CD14-positive monocyte (primary cell): Measurements from ENCODE around the gene PITPNC1. TPM values are rescaled to one million over a fixed set of nuclear protein-coding genes. Genes with fewer than 3 reads are reported as not detected.

Experiments used
- DNase-seq, 3 donors: peaks; one replicate each; pipeline ENCODE4 v3.0.0-alpha.2; 2011 to 2022
- H2AFZ ChIP-seq: 2 replicates; pipeline ENCODE4 v1.6.0; 2012; ENCODE audit warnings: mild to moderate bottlenecking, low read depth, low read length, inconsistent platforms; ENCODE audit not compliant: insufficient read depth, poor library complexity, severe bottlenecking
- H3K27ac ChIP-seq, 2 donors: 1 replicate in 1 of 2; 2 replicates in 1 of 2; pipeline ENCODE4 v1.5.1; 2012 to 2013; ENCODE audit warnings: low read length in 2 of 2, control low read depth in 1 of 2, inconsistent platforms in 1 of 2, low read depth in 1 of 2, mild to moderate bottlenecking in 1 of 2
- H3K27me3 ChIP-seq, 2 donors: one replicate each; pipeline versions ENCODE4 v1.6.0 to v1.6.1; 2011 to 2013; ENCODE audit warnings: low read length in 2 of 2; ENCODE audit not compliant: control insufficient read depth in 2 of 2, insufficient read depth in 2 of 2
- H3K36me3 ChIP-seq, 2 donors: replicated peaks in 1 of 2; 1 replicate in 1 of 2; 2 replicates in 1 of 2; pipeline versions ENCODE4 v1.5.1 to v1.6.1; 2012 to 2013; ENCODE audit warnings: low read length in 2 of 2, control low read depth in 1 of 2, inconsistent platforms in 1 of 2, mild to moderate bottlenecking in 1 of 2; ENCODE audit not compliant: insufficient read depth in 2 of 2, control insufficient read depth in 1 of 2
- H3K4me1 ChIP-seq, 2 donors: 1 replicate in 1 of 2; 2 replicates in 1 of 2; pipeline versions ENCODE4 v1.5.1 to v1.6.1; 2012 to 2013; ENCODE audit warnings: low read length in 2 of 2, control low read depth in 1 of 2, inconsistent platforms in 1 of 2, mild to moderate bottlenecking in 1 of 2, moderate library complexity in 1 of 2; ENCODE audit not compliant: insufficient read depth in 2 of 2, control insufficient read depth in 1 of 2
- H3K4me2 ChIP-seq: replicated peaks from 2 replicates; pipeline ENCODE3; 2012; ENCODE audit warnings: low read length, moderate library complexity, mild to moderate bottlenecking; ENCODE audit not compliant: poor library complexity, severe bottlenecking; ENCODE audit errors: extremely low read depth
- H3K4me3 ChIP-seq, 3 experiments: fragments of 200-600 bp in 1 of 3; sonication (generic) in 1 of 3; replicated peaks in 1 of 3; 1 replicate in 2 of 3; 2 replicates in 1 of 3; pipeline ENCODE4 v1.5.1; 2011 to 2013; ENCODE audit warnings: low read length in 3 of 3, mild to moderate bottlenecking in 3 of 3, control low read depth in 2 of 3, low read depth in 2 of 3, inconsistent platforms in 1 of 3, moderate library complexity in 1 of 3
- H3K79me2 ChIP-seq: 2 replicates; pipeline ENCODE4 v1.6.0; 2012; ENCODE audit warnings: mild to moderate bottlenecking, control low read depth, inconsistent platforms, low read length, moderate library complexity; ENCODE audit not compliant: insufficient read depth
- H3K9ac ChIP-seq: 2 replicates; pipeline ENCODE4 v1.6.0; 2017; ENCODE audit warnings: low read length, mild to moderate bottlenecking; ENCODE audit not compliant: insufficient read depth, poor library complexity, severe bottlenecking
- H3K9me3 ChIP-seq, 2 donors: replicated peaks in 1 of 2; 1 replicate in 1 of 2; 2 replicates in 1 of 2; pipeline versions ENCODE4 v1.5.1 to v1.6.1; 2012 to 2013; ENCODE audit warnings: low read length in 2 of 2, control low read depth in 1 of 2; ENCODE audit not compliant: control insufficient read depth in 1 of 2, insufficient read depth in 1 of 2
- H4K20me1 ChIP-seq: 2 replicates; pipeline ENCODE4 v1.6.0; 2012; ENCODE audit warnings: mild to moderate bottlenecking, low read length, control low read depth, moderate library complexity; ENCODE audit not compliant: insufficient read depth
- H3K27ac Mint-ChIP-seq, 7 donors: one replicate each; pipeline ENCODE4 v1.8.0; 2020; ENCODE audit warnings: mild to moderate bottlenecking in 7 of 7, mixed read lengths in 7 of 7, moderate library complexity in 6 of 7, inconsistent platforms in 2 of 7
- H3K27me3 Mint-ChIP-seq, 3 donors: one replicate each; pipeline ENCODE4 v1.8.0; 2021 to 2022; ENCODE audit warnings: low read depth in 3 of 3, mild to moderate bottlenecking in 3 of 3, mixed read lengths in 3 of 3, moderate library complexity in 3 of 3, inconsistent platforms in 1 of 3
- H3K36me3 Mint-ChIP-seq, 2 donors: one replicate each; pipeline ENCODE4 v1.8.0; 2020; ENCODE audit warnings: mixed read lengths in 2 of 2, inconsistent platforms in 1 of 2, mild to moderate bottlenecking in 1 of 2
- H3K4me1 Mint-ChIP-seq: one replicate; pipeline ENCODE4 v1.8.0; 2020; ENCODE audit warnings: mild to moderate bottlenecking, mixed read lengths
- H3K4me3 Mint-ChIP-seq, 2 donors: one replicate each; pipeline ENCODE4 v1.8.0; 2020; ENCODE audit warnings: mild to moderate bottlenecking in 2 of 2, mixed read lengths in 2 of 2, moderate library complexity in 1 of 2
- H3K9me3 Mint-ChIP-seq, 7 donors: one replicate each; pipeline ENCODE4 v1.8.0; 2020 to 2022; ENCODE audit warnings: mixed read lengths in 7 of 7, mild to moderate bottlenecking in 6 of 7, moderate library complexity in 6 of 7, inconsistent platforms in 2 of 7
- CTCF ChIP-seq: fragments of 200-600 bp; IDR thresholded peaks from one replicate; pipeline ENCODE4 v1.8.0; 2022; ENCODE audit warnings: antibody characterized with exemption, mild to moderate bottlenecking
- WGBS: methylation state at CpG from one replicate; pipeline ENCODE4 v1.1.5; 2013; ENCODE audit warnings: missing lambda C conversion rate; ENCODE audit not compliant: insufficient coverage; 5-methylcytosine and 5-hydroxymethylcytosine counted together
- intact Hi-C, 2 donors: fragments of 100-400 bp; cut with micrococcal nuclease; formaldehyde crosslinking; loops; one replicate each; pipeline versions ENCODE4 v1.15.0 to v1.15.1; 2023
- polyA plus RNA-seq, 3 donors: library from polyadenylated mRNA; depleted of rRNA in 1 of 3; unstranded in 2 of 3; stranded (reverse) in 1 of 3; fragments of 300-500 nt in 2 of 3; fragments of >200 nt in 1 of 3; fragmentation: Illumina TruSeq in 2 of 3; gene quantifications; 1 replicate in 2 of 3; 2 replicates in 1 of 3; pipeline ENCODE4 v1.2.3, GENCODE V29; 2012 to 2021

PITPNC1 gene
- polyA plus RNA-seq, 3 donors = 18.5 to 31.0 (median 21.7) TPM

- 100% methylated on average over 3 of the region's 4 CpGs for WGBS
- peaks cover 7 to 31% of the 10 kb centered on the region in 2 donors for H3K36me3 Mint-ChIP-seq
- no peak overlapping the region for H3K4me3 Mint-ChIP-seq
- no peaks in the 10 kb centered on the region for H3K4me1 ChIP-seq
- H2AFZ ChIP-seq = no peak overlapping the region
- peaks cover 18% of the 10 kb centered on the region for H3K4me1 Mint-ChIP-seq
- H3K9ac ChIP-seq = no peak overlapping the region
- TF ChIP-seq CTCF = no peak
- peaks cover 57% of the 10 kb centered on the region for H4K20me1 ChIP-seq
- no peak overlapping the region for H3K4me2 ChIP-seq
- H3K27ac ChIP-seq = no peak overlapping the region
- H3K27ac Mint-ChIP-seq = no peak overlapping the region
- no peak for DNase-seq
- H3K27me3 Mint-ChIP-seq = peaks cover 0 to 5% (median 0%) of the 10 kb centered on the region in 3 donors
- intact Hi-C loops = no loop called here
- no peak overlapping the region for H3K4me3 ChIP-seq
- H3K27me3 ChIP-seq = no peaks in the 10 kb centered on the region
- peaks cover 42% of the 10 kb centered on the region for H3K79me2 ChIP-seq
- H3K9me3 Mint-ChIP-seq = peaks cover 0 to 5% (median 3%) of the 10 kb centered on the region in 7 donors
- peaks cover 0 to 4% of the 10 kb centered on the region in 2 donors for H3K9me3 ChIP-seq
- H3K36me3 ChIP-seq = peaks cover 0 to 3% of the 10 kb centered on the region in 2 donors
These were observed 11.9 kb downstream of the PITPNC1 start for GRCh38 chr17:67388986-67389385.

- no peak overlapping the region for H3K9ac ChIP-seq
- peaks cover 0 to 5% of the 10 kb centered on the region in 2 donors for H3K36me3 ChIP-seq
- no peak overlapping the region for H3K4me3 Mint-ChIP-seq
- H4K20me1 ChIP-seq = peaks cover 50% of the 10 kb centered on the region
- H3K4me3 ChIP-seq = no peak overlapping the region
- no peak overlapping the region for H3K4me2 ChIP-seq
- peaks cover 18% of the 10 kb centered on the region for H3K4me1 Mint-ChIP-seq
- no peaks in the 10 kb centered on the region for H3K27me3 ChIP-seq
- H3K79me2 ChIP-seq = peaks cover 42% of the 10 kb centered on the region
- no peak for DNase-seq
- no peak overlapping the region for H2AFZ ChIP-seq
- H3K9me3 ChIP-seq = peaks cover 0 to under 1% of the 10 kb centered on the region in 2 donors
- no peaks in the 10 kb centered on the region for H3K4me1 ChIP-seq
- H3K27ac ChIP-seq = no peak overlapping the region
- 100% methylated on average over 5 of the region's 6 CpGs for WGBS
- intact Hi-C loops = loop anchor here in 1 of 2 donors (5.0 kb wide), 1 partner anchor 87 kb away; no protein-coding TSS in a partner anchor
- H3K27ac Mint-ChIP-seq = peak overlapping the region in 3 of 7 donors; percentile 68 to 84 (median 69)
- H3K27me3 Mint-ChIP-seq = peaks cover 0 to 5% (median 0%) of the 10 kb centered on the region in 3 donors
- peaks cover 7 to 30% of the 10 kb centered on the region in 2 donors for H3K36me3 Mint-ChIP-seq
- no peak for TF ChIP-seq CTCF
- peaks cover 0 to 2% (median 0%) of the 10 kb centered on the region in 7 donors for H3K9me3 Mint-ChIP-seq
These were observed 13.0 kb downstream of the PITPNC1 start for GRCh38 chr17:67390006-67390645.
